ENCODE results near the gene PRR35. TPM values are rescaled to one million over a fixed set of nuclear protein-coding genes. Genes with fewer than 3 reads are reported as not detected.

Gene PRR35
- not detected for total RNA-seq

DNA sequence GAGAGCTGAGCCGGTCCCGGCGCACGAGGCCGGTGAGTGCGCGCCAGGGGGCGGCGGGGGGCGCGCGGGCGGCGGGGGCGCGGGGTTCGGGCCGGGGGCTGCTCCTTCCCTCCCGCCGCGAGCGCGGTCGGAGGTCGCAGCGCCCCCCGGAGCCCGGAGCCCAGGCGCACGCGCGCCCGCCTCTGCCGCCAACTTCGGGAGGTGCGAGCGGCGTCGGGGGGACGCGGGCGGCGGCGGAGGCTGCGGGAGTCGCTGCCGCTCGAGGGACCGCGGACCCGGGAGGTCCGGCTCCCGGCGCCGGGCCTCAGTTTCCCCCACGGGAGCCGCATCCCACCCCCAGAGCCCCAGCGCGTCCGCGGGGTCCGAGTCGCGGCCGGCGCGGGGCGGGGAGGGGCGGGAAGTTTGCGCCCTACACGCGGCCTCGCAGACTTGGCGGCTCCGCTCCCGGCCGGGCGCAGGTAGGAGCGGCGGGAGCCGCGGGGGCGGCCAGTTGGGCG is at the start of gene PRR35:
Gene PRR35 (plus strand): TSS at position 191 of the 497 bp plus-strand sequence. CDS start 2,901 bp downstream, outside the sequence.
- no peaks in the 10 kb centered on the region for H3K36me3 Mint-ChIP-seq (ENCODE audit: low read depth)
- peaks cover 13% of the 10 kb centered on the region for H3K27me3 Mint-ChIP-seq
- ChIA-PET CTCF (no interaction called here), POLR2A (no interaction called here)
- H3K9me3 Mint-ChIP-seq: no peaks in the 10 kb centered on the region
- H3K4me3 Mint-ChIP-seq: no peak within 1 kb of the TSS
- no peak for DNase-seq
- no peaks in the 10 kb centered on the region for H3K4me1 Mint-ChIP-seq
- no peak within 1 kb of the TSS for H3K27ac Mint-ChIP-seq

DNA sequence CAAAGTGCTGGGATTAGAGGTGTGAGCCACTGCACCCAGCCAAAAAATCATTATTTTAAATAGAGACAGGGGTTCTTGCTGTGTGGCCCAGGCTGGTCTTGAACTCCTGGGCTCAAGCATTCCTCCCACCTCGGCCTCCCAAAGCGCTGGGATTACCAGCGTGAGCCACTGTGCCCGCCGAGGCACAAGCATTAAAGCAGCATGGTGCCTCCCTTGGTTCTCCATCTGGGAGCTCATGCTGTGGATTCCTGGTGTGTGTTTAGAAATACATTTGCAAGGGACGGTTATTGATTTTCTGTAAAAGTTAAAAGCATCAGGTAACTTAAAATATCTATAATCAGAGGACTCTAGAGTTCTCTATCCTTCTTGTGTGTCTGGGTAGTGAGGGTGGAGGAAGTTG is 47.4 kb upstream of the PRR35 start:
- CTCF ChIA-PET: interaction anchor here (0.8 kb wide), 1 partner anchor 76 kb away, joined by 3 read pairs; no protein-coding TSS in a partner anchor
- Mint-ChIP-seq H3K9me3 (no peaks in the 10 kb centered on the region), H3K27ac (no peak overlapping the region), H3K27me3 (no peaks in the 10 kb centered on the region), H3K36me3 (ENCODE audit: low read depth) (peaks cover 3% of the 10 kb centered on the region), H3K4me3 (no peak overlapping the region), H3K4me1 (no peaks in the 10 kb centered on the region)
- DNase-seq: no peak
- POLR2A ChIA-PET: no interaction called here

DNA sequence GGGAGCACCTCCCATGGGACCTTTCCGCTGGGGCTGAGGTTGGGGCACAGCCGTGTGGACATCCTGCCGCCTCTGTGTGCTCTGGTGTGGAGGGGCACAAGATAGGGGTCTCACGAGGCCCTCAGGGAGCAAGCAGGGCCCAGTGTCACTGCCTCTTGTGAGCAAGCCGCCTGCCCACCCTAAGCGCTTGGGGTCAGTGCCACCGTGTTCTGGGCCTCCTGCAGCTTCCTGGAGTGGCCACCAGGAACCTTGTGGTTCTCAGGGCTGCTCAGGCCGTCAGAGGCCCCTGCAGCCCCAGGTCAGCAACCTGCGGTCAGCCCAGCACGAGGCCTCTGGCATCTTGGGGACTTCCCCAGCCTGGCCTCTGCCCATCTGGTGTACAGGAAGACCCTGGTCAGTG is 46.2 kb upstream of the PRR35 start:
- ChIA-PET CTCF (no interaction called here), POLR2A (no interaction called here)
- Mint-ChIP-seq H3K27ac (no peak overlapping the region), H3K4me3 (no peak overlapping the region), H3K9me3 (no peaks in the 10 kb centered on the region), H3K36me3 (ENCODE audit: low read depth) (peaks cover 3% of the 10 kb centered on the region), H3K27me3 (no peaks in the 10 kb centered on the region), H3K4me1 (no peaks in the 10 kb centered on the region)
- DNase-seq: no peak

DNA sequence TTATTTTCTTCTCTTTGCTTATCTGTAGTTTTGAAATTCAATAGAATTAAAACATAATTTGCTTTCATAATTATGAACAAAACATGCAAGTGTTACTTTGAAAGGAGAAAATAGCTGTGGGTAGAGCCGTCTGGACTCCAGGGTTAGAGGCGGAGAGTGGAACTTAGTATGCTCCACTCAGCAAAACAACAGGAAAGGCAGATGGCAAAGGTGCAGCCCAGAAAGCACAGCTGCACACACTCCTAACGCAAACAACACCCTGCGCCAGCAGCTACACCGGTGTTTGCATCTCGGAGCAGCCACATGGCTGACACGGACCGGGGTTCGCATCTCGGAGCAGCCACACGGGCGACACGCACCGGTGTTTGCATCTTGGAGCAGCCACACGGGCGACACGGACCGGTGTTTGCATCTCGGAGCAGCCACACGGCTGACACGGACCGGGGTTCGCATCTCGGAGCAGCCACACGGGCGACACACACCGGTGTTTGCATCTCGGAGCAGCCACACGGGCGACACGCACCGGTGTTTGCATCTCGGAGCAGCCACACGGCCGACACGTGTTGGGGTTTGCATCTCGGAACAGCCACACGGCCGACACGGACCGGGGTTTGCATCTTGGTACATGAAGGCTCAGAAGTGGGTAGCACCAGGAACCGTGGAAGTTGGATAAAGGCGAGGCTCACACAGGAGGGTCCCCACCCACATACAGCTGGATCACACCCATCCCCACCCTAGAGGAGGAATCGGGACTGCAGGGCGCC is 44.8 kb upstream of the PRR35 start:
- Mint-ChIP-seq H3K27me3 (no peaks in the 10 kb centered on the region), H3K4me1 (no peaks in the 10 kb centered on the region), H3K4me3 (no peak overlapping the region), H3K36me3 (ENCODE audit: low read depth) (peaks cover 3% of the 10 kb centered on the region), H3K27ac (no peak overlapping the region), H3K9me3 (no peaks in the 10 kb centered on the region)
- ChIA-PET CTCF (interaction anchor here (0.6 kb wide), 1 partner anchor 962 kb away, joined by 4 read pairs; no protein-coding TSS in a partner anchor), POLR2A (no interaction called here)
- no peak for DNase-seq

DNA sequence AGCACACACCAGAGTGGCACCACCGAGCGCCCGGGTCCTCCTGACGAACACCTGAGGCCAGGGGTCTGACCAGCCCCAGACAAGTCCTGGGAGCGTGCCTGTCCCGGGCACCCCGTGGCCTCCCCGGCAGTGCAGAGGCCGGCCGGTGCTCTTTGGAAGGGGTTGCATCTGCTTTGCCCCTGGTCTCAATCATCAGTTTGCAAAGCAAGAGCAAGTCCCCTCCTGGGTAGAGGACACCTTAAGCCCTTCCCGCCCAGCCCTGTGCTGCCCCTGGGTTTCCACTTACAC is 44.3 kb upstream of the PRR35 start:
- Mint-ChIP-seq H3K27me3 (no peaks in the 10 kb centered on the region), H3K27ac (no peak overlapping the region), H3K36me3 (ENCODE audit: low read depth) (peaks cover 3% of the 10 kb centered on the region), H3K9me3 (no peaks in the 10 kb centered on the region), H3K4me1 (no peaks in the 10 kb centered on the region), H3K4me3 (no peak overlapping the region)
- ChIA-PET CTCF (no interaction called here), POLR2A (no interaction called here)
- DNase-seq: no peak

DNA sequence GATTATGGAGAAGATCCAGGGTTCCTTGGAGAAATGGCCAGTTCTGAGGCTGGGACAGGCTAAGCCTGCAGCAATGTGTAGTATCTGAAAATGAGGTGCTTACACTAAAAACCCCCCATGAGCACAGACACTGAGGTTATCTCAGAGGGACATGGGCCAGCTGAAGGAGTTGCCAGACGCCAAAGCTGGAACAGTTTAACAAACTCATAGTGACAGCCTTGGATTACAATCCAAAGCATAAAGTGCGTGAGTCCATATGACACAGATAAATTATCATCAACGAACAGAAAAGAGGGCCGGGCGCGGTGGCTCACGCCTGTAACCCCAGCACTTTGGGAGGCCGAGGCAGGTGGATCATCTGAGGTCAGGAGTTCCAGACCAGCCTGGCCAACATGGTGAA is 43.9 kb upstream of the PRR35 start:
- no peaks in the 10 kb centered on the region for H3K4me1 Mint-ChIP-seq
- CTCF ChIA-PET: no interaction called here
- peaks cover 3% of the 10 kb centered on the region for H3K36me3 Mint-ChIP-seq (ENCODE audit: low read depth)
- no peak overlapping the region for H3K27ac Mint-ChIP-seq
- no peaks in the 10 kb centered on the region for H3K27me3 Mint-ChIP-seq
- DNase-seq: no peak
- POLR2A ChIA-PET: no interaction called here
- H3K9me3 Mint-ChIP-seq: no peaks in the 10 kb centered on the region
- H3K4me3 Mint-ChIP-seq: no peak overlapping the region

DNA sequence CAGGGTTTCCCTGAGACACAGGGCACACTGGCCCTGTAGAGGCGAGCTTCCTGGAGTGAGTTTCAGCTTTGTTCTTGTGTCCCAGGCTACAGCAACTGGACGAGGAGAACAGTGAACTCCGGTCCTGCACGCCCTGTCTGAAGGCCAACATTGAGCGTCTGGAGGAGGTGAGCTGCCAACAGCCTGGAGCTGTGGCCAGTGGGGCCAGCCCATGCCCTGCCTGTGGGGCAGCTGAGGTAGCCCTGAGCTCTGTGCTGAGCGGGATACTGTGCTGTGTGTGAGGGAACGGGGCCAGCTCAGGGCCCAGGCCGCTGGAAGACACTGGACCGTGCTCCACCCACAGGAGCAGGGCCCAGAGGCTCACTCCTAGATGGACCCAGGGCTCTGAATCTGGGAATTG is 41.3 kb upstream of the PRR35 start:
- no peak overlapping the region for H3K4me3 Mint-ChIP-seq
- no peak overlapping the region for H3K27ac Mint-ChIP-seq
- H3K9me3 Mint-ChIP-seq: no peaks in the 10 kb centered on the region
- peaks cover 3% of the 10 kb centered on the region for H3K36me3 Mint-ChIP-seq (ENCODE audit: low read depth)
- H3K27me3 Mint-ChIP-seq: no peaks in the 10 kb centered on the region
- POLR2A ChIA-PET: no interaction called here
- no peak for DNase-seq
- no peaks in the 10 kb centered on the region for H3K4me1 Mint-ChIP-seq
- CTCF ChIA-PET: no interaction called here

DNA sequence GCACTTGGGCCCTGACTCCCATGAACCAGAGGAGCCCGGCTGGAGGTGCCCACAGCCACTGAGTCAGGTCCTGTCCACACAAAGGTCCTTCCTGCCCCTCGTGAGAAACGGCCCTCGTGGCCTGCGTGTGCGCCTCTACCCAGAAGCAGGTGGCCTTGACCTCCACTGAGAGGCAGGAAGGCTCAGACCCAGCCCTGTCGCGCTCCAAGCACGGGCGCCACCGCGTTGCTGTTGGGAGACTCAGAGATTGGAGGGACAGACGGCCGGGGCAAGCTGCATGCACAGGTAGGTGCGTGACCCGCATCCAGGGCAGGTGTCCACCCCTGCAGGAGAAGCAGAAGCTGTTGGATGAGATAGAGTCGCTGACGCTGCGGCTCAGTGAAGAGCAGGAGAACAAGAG is 40.8 kb upstream of the PRR35 start:
- POLR2A ChIA-PET: no interaction called here
- Mint-ChIP-seq H3K9me3 (no peaks in the 10 kb centered on the region), H3K4me1 (peaks cover 4% of the 10 kb centered on the region), H3K27me3 (no peaks in the 10 kb centered on the region), H3K36me3 (ENCODE audit: low read depth) (peaks cover 3% of the 10 kb centered on the region), H3K27ac (no peak overlapping the region), H3K4me3 (no peak overlapping the region)
- DNase-seq: no peak
- CTCF ChIA-PET: no interaction called here

DNA sequence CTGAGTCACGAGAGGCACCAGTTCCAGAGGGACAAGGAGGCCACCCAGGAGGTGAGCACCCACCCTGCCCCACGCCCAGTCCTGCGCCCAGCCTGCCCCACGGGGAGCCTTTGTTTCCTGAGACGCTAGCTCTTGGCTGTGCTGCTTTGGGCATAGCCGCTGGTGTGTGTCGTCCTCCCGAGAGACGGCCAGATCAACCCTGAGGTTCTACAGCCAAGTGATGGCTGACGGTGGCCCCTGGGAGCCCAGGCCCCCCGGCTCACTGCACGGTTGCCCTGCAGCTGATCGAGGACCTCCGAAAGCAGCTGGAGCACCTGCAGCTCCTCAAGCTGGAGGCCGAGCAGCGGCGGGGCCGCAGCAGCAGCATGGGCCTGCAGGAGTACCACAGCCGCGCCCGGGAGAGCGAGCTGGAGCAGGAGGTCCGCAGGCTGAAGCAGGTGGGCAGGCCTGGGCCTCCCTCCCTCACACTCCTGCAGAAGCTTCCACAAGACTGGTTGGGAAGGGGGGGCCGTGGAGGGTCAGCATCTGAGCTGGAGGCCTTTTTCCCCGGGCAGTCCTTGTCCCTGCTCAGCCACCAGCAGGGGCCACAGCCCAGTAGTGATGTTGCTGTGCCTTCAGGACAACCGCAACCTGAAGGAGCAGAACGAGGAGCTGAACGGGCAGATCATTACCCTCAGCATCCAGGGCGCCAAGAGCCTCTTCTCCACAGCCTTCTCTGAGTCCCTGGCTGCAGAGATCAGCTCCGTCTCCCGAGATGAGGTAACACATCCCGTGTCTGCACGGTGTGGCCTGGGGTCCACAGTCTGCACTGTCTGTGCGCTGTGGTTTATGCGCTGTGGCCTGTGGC is 40.1 kb upstream of the PRR35 start:
- no peaks in the 10 kb centered on the region for H3K27me3 Mint-ChIP-seq
- no peak overlapping the region for H3K4me3 Mint-ChIP-seq
- ChIA-PET POLR2A (no interaction called here), CTCF (interaction anchor here (0.9 kb wide), 1 partner anchor 18 kb away, joined by 3 read pairs; no protein-coding TSS in a partner anchor)
- H3K4me1 Mint-ChIP-seq: peaks cover 7% of the 10 kb centered on the region
- DNase-seq: no peak
- no peak overlapping the region for H3K27ac Mint-ChIP-seq
- peaks cover 3% of the 10 kb centered on the region for H3K36me3 Mint-ChIP-seq (ENCODE audit: low read depth)
- H3K9me3 Mint-ChIP-seq: no peaks in the 10 kb centered on the region

DNA sequence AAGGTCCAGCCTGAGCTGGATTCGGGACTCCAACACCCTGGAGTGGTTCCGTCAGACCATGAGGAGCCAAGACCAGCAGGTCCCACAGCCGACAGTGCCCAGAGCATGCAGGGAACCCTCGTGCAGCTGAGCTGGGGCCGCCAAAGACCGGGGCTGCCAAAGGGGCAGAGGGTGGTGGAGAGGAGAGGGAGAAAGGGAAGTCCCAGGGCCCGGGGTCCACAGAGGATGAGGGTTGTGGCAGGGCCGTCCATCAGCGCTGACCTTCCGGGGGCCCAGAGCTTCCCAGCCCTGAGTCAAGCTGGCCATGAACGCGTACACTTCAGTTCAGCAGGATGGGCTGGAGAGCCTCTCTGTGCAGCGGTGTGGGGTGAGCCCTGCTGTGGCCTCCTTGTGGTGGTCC is 39.3 kb upstream of the PRR35 start:
- ChIA-PET POLR2A (no interaction called here), CTCF (interaction anchor here (0.9 kb wide), 1 partner anchor 19 kb away, joined by 3 read pairs; no protein-coding TSS in a partner anchor)
- no peaks in the 10 kb centered on the region for H3K9me3 Mint-ChIP-seq
- H3K4me1 Mint-ChIP-seq: peaks cover 14% of the 10 kb centered on the region
- H3K27me3 Mint-ChIP-seq: no peaks in the 10 kb centered on the region
- peaks cover 5% of the 10 kb centered on the region for H3K36me3 Mint-ChIP-seq (ENCODE audit: low read depth)
- no peak overlapping the region for H3K4me3 Mint-ChIP-seq
- no peak for DNase-seq
- no peak overlapping the region for H3K27ac Mint-ChIP-seq

DNA sequence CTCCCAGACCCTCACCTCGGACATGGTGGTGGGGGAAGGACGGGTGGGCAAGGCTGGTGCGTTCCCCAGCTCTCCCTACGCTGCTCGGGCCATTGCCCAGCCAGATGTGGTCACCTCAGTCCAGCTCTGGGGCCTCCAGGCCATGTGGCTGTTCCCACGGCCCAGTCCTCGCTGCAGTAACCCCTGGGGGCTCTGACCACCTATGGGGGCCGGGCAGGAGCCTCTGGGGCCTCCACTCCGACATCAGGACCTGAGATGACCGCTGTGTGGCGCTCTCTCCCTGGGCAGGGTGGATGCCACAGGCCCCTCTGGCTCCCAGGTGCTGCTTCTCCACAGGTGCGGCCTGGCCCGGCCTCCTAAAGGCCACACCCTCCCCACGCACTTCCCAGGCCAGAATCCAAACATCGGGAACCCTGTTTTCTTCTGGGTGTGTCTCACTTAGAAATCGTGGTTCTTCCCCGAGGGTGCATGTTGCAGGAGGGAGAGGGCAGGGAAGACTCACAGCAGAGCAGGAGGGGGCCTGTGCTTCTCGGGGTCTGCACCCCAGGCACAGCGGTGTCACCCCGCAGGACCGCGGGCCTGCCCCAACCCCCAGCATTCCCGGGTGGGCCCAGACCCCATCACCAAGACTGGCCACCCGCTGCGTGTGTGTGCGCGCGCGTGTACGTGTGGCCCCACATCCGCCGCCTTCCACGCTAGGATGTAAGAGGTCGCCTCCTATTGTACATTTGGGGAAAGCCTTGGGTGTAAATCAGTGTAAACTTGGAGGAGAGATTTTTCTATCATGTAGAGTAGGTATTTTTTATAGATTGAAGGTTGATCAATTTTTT is 38.6 kb upstream of the PRR35 start:
- CTCF ChIA-PET: interaction anchor here (0.6 kb wide), 1 partner anchor 70 kb away, joined by 3 read pairs; no protein-coding TSS in a partner anchor

DNA sequence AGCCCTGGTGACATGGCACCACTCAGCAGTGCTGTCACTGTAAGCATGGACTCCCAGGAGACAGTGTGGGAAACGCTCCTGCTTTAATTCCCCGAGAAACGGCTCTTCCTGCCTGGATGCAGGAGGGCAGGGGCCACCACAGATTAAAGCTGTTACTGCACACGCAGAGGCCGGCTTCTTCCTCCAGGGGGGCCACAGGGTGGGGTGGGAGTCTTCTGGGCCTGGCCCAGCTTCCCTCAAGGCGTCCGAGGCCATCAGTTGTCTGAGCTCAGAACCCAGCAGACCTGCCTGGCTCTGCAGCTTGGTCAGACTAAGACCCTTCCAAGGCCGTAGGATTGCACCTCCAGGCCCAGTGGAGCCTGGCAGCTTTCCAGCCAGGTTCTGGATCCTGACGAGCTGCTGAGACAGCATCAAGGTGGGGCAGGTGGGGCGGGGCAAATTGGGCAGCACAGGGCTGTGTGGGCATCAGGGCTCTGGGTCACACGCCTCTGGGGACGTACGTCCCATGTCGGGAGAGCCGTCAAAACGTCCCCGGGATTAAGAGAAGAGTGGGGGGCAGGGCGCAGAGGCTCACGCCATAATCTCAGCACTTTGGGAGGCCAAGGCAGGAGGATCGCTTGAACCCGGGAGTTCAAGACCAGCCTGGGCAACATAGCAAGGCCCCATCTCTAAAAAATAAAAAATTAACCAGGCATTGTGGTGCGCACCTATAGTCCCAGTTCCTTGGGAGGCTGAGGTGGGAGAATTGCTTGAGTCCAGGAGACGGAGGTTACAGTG is 37.7 kb upstream of the PRR35 start:
- CTCF ChIA-PET: interaction anchor here (0.6 kb wide), 1 partner anchor 69 kb away, joined by 3 read pairs; no protein-coding TSS in a partner anchor
- H3K36me3 Mint-ChIP-seq (ENCODE audit: low read depth): peaks cover 2% of the 10 kb centered on the region
- POLR2A ChIA-PET: no interaction called here
- H3K4me1 Mint-ChIP-seq: peaks cover 23% of the 10 kb centered on the region
- no peaks in the 10 kb centered on the region for H3K9me3 Mint-ChIP-seq
- no peaks in the 10 kb centered on the region for H3K27me3 Mint-ChIP-seq
- H3K4me3 Mint-ChIP-seq: no peak overlapping the region
- peak overlapping the region; percentile 36 for H3K27ac Mint-ChIP-seq
- no peak for DNase-seq

More for the DNA sequence above, 38.6 kb upstream of the PRR35 start:
- Mint-ChIP-seq H3K27me3 (no peaks in the 10 kb centered on the region), H3K36me3 (ENCODE audit: low read depth) (peaks cover 2% of the 10 kb centered on the region), H3K4me3 (no peak overlapping the region), H3K4me1 (peaks cover 21% of the 10 kb centered on the region), H3K27ac (no peak overlapping the region), H3K9me3 (no peaks in the 10 kb centered on the region)
- POLR2A ChIA-PET: no interaction called here
- no peak for DNase-seq

Data from activated CD4-positive, alpha-beta T cell treated with anti-CD3 and anti-CD28 coated beads, Interleukin-2, amount 10 ng/mL, durations not matched to agents 7 days and 5 days (primary cell).